Measurements from ENCODE around the gene ZNF496. TPM values are rescaled to one million over a fixed set of nuclear protein-coding genes. Genes with fewer than 3 reads are reported as not detected.

Gene ZNF496
- total and polyA plus RNA-seq, 2 donors (not counting 1 experiment from before 2014, with no cell fraction given) = 10.0 to 20.0 TPM

DNA sequence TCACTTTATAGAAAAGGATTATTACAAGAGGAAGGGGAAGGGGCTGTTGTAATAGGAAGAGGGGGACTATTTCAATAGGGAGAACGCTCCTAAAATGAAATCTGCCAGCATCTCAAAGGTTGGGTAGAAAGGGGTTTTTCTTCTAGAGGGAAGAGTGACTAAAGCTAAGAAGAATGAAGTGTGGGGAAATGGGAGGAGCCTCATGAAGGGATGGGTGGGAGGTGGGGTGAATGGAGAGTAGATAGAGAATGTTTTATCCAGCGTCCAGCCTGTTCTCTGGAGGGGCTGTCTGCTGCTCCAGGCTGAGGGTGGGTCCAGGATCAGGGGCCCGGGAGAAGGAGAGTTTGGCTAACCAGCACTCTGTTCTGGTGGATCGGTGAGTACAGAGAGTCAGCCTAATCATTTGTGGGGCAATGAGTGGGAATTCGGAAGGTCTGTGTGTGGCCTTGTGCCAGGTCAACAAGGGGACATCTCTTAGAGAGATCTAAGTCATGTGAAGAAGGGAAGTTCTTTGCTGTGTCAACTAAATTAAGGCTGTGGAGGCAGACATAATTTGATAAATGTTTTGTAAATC is 50.6 kb downstream of the ZNF496 start:
- Histone ChIP-seq H3K79me2 (ENCODE audit: control insufficient read depth, insufficient read depth, low read length) (no peaks in the 10 kb centered on the region), H3K4me2 (ENCODE audit: extremely low read depth, insufficient read depth, low read length) (no peak overlapping the region), H3K36me3 (ENCODE audit: control insufficient read depth, insufficient read depth, low read length) (no peaks in the 10 kb centered on the region), H4K20me1 (ENCODE audit: control insufficient read depth, extremely low read depth, insufficient read depth, low read length) (no peaks in the 10 kb centered on the region), H2AFZ (ENCODE audit: low read length) (no peak overlapping the region), H3K27me3 (ENCODE audit: control insufficient read depth, insufficient read depth, low read length) (no peaks in the 10 kb centered on the region), H3K9ac (ENCODE audit: insufficient read depth, low read length) (no peak overlapping the region), H3K4me3 (replicated peaks in 1 of 4; ENCODE audit: control extremely low read depth in 1 of 4, insufficient read depth in 1 of 4, low read depth in 3 of 4, low read length in 4 of 4) (no peak overlapping the region), H3K9me3 (ENCODE audit: control insufficient read depth, insufficient read depth, low read depth, low read length) (no peaks in the 10 kb centered on the region), H3K27ac (ENCODE audit: insufficient read depth, low read length) (no peak overlapping the region), H3K4me1 (ENCODE audit: control insufficient read depth, extremely low read depth, insufficient read depth, low read length) (no peaks in the 10 kb centered on the region)
- TF ChIP-seq CTCF (conservative IDR thresholded peaks at IDR 0.05 in 1 of 2, IDR thresholded peaks at IDR 0.05 in 1 of 2; ENCODE audit: low read depth in 1 of 2, low read length in 2 of 2) = no peak
- no peak for TF ChIP-seq EZH2 (IDR thresholded peaks at IDR 0.05; ENCODE audit: low read length, missing control alignments)
- peak in 1 of 2 donors; percentile 24 for DNase-seq (ENCODE audit: low read depth in 2 of 2)

DNA sequence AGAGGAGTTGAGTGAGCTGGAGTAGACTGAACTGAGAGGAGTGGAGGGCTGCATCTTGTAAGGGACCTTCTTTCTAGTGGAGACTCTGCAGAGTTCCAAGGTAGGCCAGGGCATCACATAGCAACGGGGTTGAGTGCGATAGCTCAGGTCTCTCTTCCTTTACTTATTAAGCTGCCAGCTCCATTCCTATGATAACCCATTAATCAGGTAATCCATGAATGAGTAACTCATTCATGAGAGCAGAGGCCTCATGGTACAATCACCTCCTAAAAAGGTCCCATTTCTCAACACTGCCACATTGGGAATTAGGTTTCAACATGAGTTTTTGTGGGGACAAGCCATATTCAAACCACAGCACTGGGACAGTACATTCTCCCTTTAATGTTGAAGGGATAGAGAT is 54.5 kb downstream of the ZNF496 start:
- no peak for DNase-seq (ENCODE audit: low read depth in 2 of 2)
- Histone ChIP-seq H3K4me3 (replicated peaks in 1 of 4; ENCODE audit: control extremely low read depth in 1 of 4, insufficient read depth in 1 of 4, low read depth in 3 of 4, low read length in 4 of 4) (no peak overlapping the region), H3K36me3 (ENCODE audit: control insufficient read depth, insufficient read depth, low read length) (no peaks in the 10 kb centered on the region), H3K4me2 (ENCODE audit: extremely low read depth, insufficient read depth, low read length) (no peak overlapping the region), H3K27ac (ENCODE audit: insufficient read depth, low read length) (no peak overlapping the region), H3K9ac (ENCODE audit: insufficient read depth, low read length) (no peak overlapping the region), H3K9me3 (ENCODE audit: control insufficient read depth, insufficient read depth, low read depth, low read length) (no peaks in the 10 kb centered on the region), H4K20me1 (ENCODE audit: control insufficient read depth, extremely low read depth, insufficient read depth, low read length) (no peaks in the 10 kb centered on the region), H3K27me3 (ENCODE audit: control insufficient read depth, insufficient read depth, low read length) (no peaks in the 10 kb centered on the region), H3K4me1 (ENCODE audit: control insufficient read depth, extremely low read depth, insufficient read depth, low read length) (no peaks in the 10 kb centered on the region), H3K79me2 (ENCODE audit: control insufficient read depth, insufficient read depth, low read length) (no peaks in the 10 kb centered on the region), H2AFZ (ENCODE audit: low read length) (no peak overlapping the region)
- no peak for TF ChIP-seq CTCF (conservative IDR thresholded peaks at IDR 0.05 in 1 of 2, IDR thresholded peaks at IDR 0.05 in 1 of 2; ENCODE audit: low read depth in 1 of 2, low read length in 2 of 2)
- no peak for TF ChIP-seq EZH2 (IDR thresholded peaks at IDR 0.05; ENCODE audit: low read length, missing control alignments)

DNA sequence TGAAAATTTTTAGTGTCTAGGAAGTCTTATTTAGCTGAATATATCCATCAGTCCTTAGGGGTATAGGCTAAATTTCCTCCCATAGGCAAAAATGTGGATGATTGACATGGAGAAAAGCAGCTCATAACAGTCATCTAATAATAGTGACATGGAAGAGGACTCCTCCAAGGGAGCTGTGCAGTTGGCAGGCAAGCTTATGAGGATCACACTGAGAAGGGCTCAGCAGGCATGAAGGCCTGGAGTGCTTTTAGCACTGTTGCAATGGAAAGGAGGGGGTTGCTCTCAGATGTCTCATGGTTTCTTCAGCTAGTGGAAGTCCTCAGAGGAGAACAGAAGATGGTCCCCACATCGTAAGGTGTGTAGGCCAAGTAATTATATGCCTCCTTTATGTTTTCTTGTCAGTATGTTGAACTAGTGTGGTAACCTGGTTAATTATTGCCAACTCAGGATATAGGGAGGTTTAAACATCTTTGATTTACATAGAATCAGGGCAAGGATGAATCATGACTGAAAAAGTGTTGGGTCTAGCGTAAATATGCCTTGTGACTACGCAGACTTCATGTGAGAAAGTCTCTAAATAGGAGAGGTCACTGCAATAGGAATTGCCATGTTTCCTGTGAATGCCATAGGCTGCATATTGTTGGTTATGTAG is 56.9 kb downstream of the ZNF496 start:
- Histone ChIP-seq H3K4me3 (replicated peaks in 1 of 4; ENCODE audit: control extremely low read depth in 1 of 4, insufficient read depth in 1 of 4, low read depth in 3 of 4, low read length in 4 of 4) (no peak overlapping the region), H3K36me3 (ENCODE audit: control insufficient read depth, insufficient read depth, low read length) (no peaks in the 10 kb centered on the region), H3K79me2 (ENCODE audit: control insufficient read depth, insufficient read depth, low read length) (no peaks in the 10 kb centered on the region), H3K4me1 (ENCODE audit: control insufficient read depth, extremely low read depth, insufficient read depth, low read length) (no peaks in the 10 kb centered on the region), H3K4me2 (ENCODE audit: extremely low read depth, insufficient read depth, low read length) (no peak overlapping the region), H3K9me3 (ENCODE audit: control insufficient read depth, insufficient read depth, low read depth, low read length) (no peaks in the 10 kb centered on the region), H4K20me1 (ENCODE audit: control insufficient read depth, extremely low read depth, insufficient read depth, low read length) (no peaks in the 10 kb centered on the region), H3K27me3 (ENCODE audit: control insufficient read depth, insufficient read depth, low read length) (no peaks in the 10 kb centered on the region), H2AFZ (ENCODE audit: low read length) (no peak overlapping the region), H3K27ac (ENCODE audit: insufficient read depth, low read length) (no peak overlapping the region), H3K9ac (ENCODE audit: insufficient read depth, low read length) (no peak overlapping the region)
- DNase-seq (ENCODE audit: low read depth in 2 of 2) = no peak
- TF ChIP-seq CTCF (conservative IDR thresholded peaks at IDR 0.05 in 1 of 2, IDR thresholded peaks at IDR 0.05 in 1 of 2; ENCODE audit: low read depth in 1 of 2, low read length in 2 of 2) (no peak), EZH2 (IDR thresholded peaks at IDR 0.05; ENCODE audit: low read length, missing control alignments) (no peak)

All from fibroblast of lung (primary cell).